SK-N-SH (cell line): ENCODE results near the gene ASZ1.

Experiments used
- CTCF ChIP-seq: fragments of 200-600 bp; sonication (generic); IDR thresholded peaks from 2 replicates; pipeline ENCODE4 v1.6.1; 2017; ENCODE audit warnings: antibody characterized with exemption, mild to moderate bottlenecking, moderate library complexity
- EP300 ChIP-seq, 2 experiments: IDR thresholded peaks; 2 replicates each; pipeline versions ENCODE4 v1.4.0 to v1.6.1; 2012; ENCODE audit warnings: borderline replicate concordance in 1 of 2, low read depth in 1 of 2, low read length in 1 of 2
- MAX ChIP-seq: IDR thresholded peaks from 2 replicates; pipeline ENCODE4 v1.4.0; 2012; ENCODE audit warnings: low read depth
- RCOR1 ChIP-seq: fragments of 150-350 bp; IDR thresholded peaks from 2 replicates; pipeline ENCODE4 v1.6.1; 2017; ENCODE audit warnings: antibody characterized with exemption, low read length
- RFX5 ChIP-seq: IDR thresholded peaks from 2 replicates; pipeline ENCODE4 v1.6.1; 2012; ENCODE audit warnings: mild to moderate bottlenecking, improper control_type of control experiment, low read length

- no peak for TF ChIP-seq MAX
- peak; percentile 49 for TF ChIP-seq CTCF
- TF ChIP-seq RFX5: no peak
- TF ChIP-seq EP300 (IDR thresholded peaks at IDR 0.05; ENCODE audit: borderline replicate concordance in 1 of 2, low read depth in 1 of 2, low read length in 1 of 2): no peak
- TF ChIP-seq RCOR1: no peak
These were observed 89.3 kb downstream of the ASZ1 start for GRCh38 chr7:117338020-117338419.
